Heart right ventricle (tissue), 16 donors: ENCODE measurements around the gene FBXW4. TPM values are rescaled to one million over a fixed set of nuclear protein-coding genes. Genes with fewer than 3 reads are reported as not detected.

Experiments used
- ATAC-seq, 8 donors: fragments of 200-7000 bp; cut with Tn5 transposase; one replicate each; pipeline ENCODE4 v1.9.1; 2020; ENCODE audit warnings: mild to moderate bottlenecking in 8 of 8, moderate library complexity in 8 of 8, moderate number of reproducible peaks in 1 of 8
- DNase-seq, 2 donors: peaks; one replicate each; pipeline ENCODE4 v3.0.0-alpha.2; 2020
- H3K27ac ChIP-seq, 10 donors: fragments of 200-600 bp; sonication (generic) in 2 of 10; one replicate each; pipeline versions ENCODE4 v1.5.0 to v1.8.0; 2020 to 2022; ENCODE audit warnings: mild to moderate bottlenecking in 3 of 10
- H3K27me3 ChIP-seq, 7 donors: fragments of 200-600 bp; one replicate each; pipeline ENCODE4 v1.8.0; 2021 to 2022; ENCODE audit warnings: mild to moderate bottlenecking in 2 of 7
- H3K36me3 ChIP-seq, 9 donors: fragments of 200-600 bp; sonication (generic) in 1 of 9; one replicate each; pipeline versions ENCODE4 v1.5.0 to v1.8.0; 2020 to 2022; ENCODE audit warnings: mild to moderate bottlenecking in 2 of 9
- H3K4me1 ChIP-seq, 9 donors: fragments of 200-600 bp; sonication (generic) in 1 of 9; one replicate each; pipeline versions ENCODE4 v1.5.0 to v1.8.0; 2020 to 2022; ENCODE audit warnings: mild to moderate bottlenecking in 4 of 9
- H3K4me3 ChIP-seq, 10 donors: fragments of 200-600 bp; sonication (generic) in 2 of 10; one replicate each; pipeline versions ENCODE4 v1.5.0 to v1.8.0; 2020 to 2022; ENCODE audit warnings: mild to moderate bottlenecking in 7 of 10, moderate library complexity in 2 of 10
- H3K9me3 ChIP-seq, 11 donors: fragments of 200-600 bp in 10 of 11; sonication (generic) in 2 of 11; one replicate each; pipeline versions ENCODE4 v1.5.0 to v1.8.0; 2013 to 2022; ENCODE audit warnings: mild to moderate bottlenecking in 2 of 11, control low read depth in 1 of 11, moderate library complexity in 1 of 11
- CTCF ChIP-seq, 9 donors: fragments of 200-600 bp; sonication (generic) in 2 of 9; IDR thresholded peaks; one replicate each; pipeline versions ENCODE4 v1.5.0 to v1.8.0; 2021 to 2022; ENCODE audit warnings: antibody characterized with exemption in 9 of 9, mild to moderate bottlenecking in 5 of 9, moderate library complexity in 1 of 9
- WGBS, 2 donors: extraction: QIAGEN DNeasy Blood & Tissue Kit; methylation state at CpG; one replicate each; pipeline ENCODE4 v1.1.7; 2013; ENCODE audit warnings: inconsistent platforms in 1 of 2; 5-methylcytosine and 5-hydroxymethylcytosine counted together
- intact Hi-C, 10 donors: fragments of 100-400 bp; cut with DNase I; formaldehyde crosslinking; loops; one replicate each; pipeline versions ENCODE4 v1.11.1 to v1.14.2; 2022
- polyA plus RNA-seq, 2 donors: library from polyadenylated mRNA; stranded (reverse); fragments of 200-250 nt; gene quantifications; one replicate each; pipeline ENCODE4 v1.2.3, GENCODE V29; 2013
- total RNA-seq, 10 donors: library from RNA; stranded (reverse); fragmentation: NEBNext Ultra II Directional in 3 of 10; extraction: Animal tissue kit (Norgen Biotek cat#: 25700) in 3 of 10; gene quantifications; one replicate each; pipeline versions ENCODE4 v1.2.1 to v1.2.4, GENCODE V29; 2021 to 2023
- donor health status: Arrhythmogenic right ventricular cardiomyopathy.
- donor health status: ischemic (EF 13 %, LVEDD 7.1; RV severe dilation, severe dysfunction).
- donor health status: healthy with polysubstance abuse.
- donor health status: DM: no; HTN: yes; CAD: no.
- donor health status: DM: no; HTN: no; CAD: no.
- donor health status: ischemic (EF 25% LVEDD 6.9; RV normal size, moderate dysfunction).
- donor health status: ischemic (EF 25% LVEDD 5.7; RV mildly dilated, moderate dysfunction).
- donor health status: healthy.
- donor health status: DM: yes; HTN: yes; CAD: no.
- donor health status: Ischemic cardiomyopathy.
- donor health status: ischemic (EF 35%, LVEDD 5.7; RV mildly dilated, moderate dysfunction).
- donor health status: nonischemic (EF 11% LVEDD 7.7; RV severe dilation, severe dysfunction).
- donor health status: DM: yes; HTN: yes; CAD: no.
- donor health status: PGD.
- donor health status: ischemic (EF 29% LVEDD 5.4; RV normal size, mild dysfunction).
- donor health status: nonischemic (EF 23%, LVEDD 6.1; RV moderate dilation, normal function).

Gene FBXW4
- total and polyA plus RNA-seq, 12 donors: 31.8 to 118 (median 92.1) TPM

GRCh38 chr10:101617824-101618568 is 77.0 kb downstream of the FBXW4 start:
- Histone ChIP-seq H3K27me3 (no peaks in the 10 kb centered on the region), H3K36me3 (peaks cover 0 to 87% (median 6%) of the 10 kb centered on the region in 9 donors), H3K4me1 (peaks cover 0 to 10% (median 4%) of the 10 kb centered on the region in 9 donors), H3K4me3 (no peak overlapping the region), H3K9me3 (no peaks in the 10 kb centered on the region), H3K27ac (no peak overlapping the region)
- ATAC-seq (no peak), DNase-seq (no peak)
- WGBS, 2 donors: 89 to 91% methylated on average over 4 of the region's 4 CpGs
- intact Hi-C loops: no loop called here
- TF ChIP-seq CTCF (IDR thresholded peaks at IDR 0.05): no peak

- no peak overlapping the region for H3K27ac ChIP-seq
- H3K9me3 ChIP-seq: no peaks in the 10 kb centered on the region
- 84 to 85% methylated on average over 8 of the region's 8 CpGs for WGBS, 2 donors
- H3K27me3 ChIP-seq: no peaks in the 10 kb centered on the region
- intact Hi-C loops: no loop called here
- ATAC-seq (no peak), DNase-seq (no peak)
- H3K36me3 ChIP-seq: peaks cover 0 to 83% (median 5%) of the 10 kb centered on the region in 9 donors
- TF ChIP-seq CTCF (IDR thresholded peaks at IDR 0.05): no peak
- peaks cover 0 to 10% (median 4%) of the 10 kb centered on the region in 9 donors for H3K4me1 ChIP-seq
- no peak overlapping the region for H3K4me3 ChIP-seq
These were observed 77.7 kb downstream of the FBXW4 start for GRCh38 chr10:101617102-101617823.

GRCh38 chr10:101616415-101617101 is 78.4 kb downstream of the FBXW4 start:
- TF ChIP-seq CTCF (IDR thresholded peaks at IDR 0.05): no peak
- intact Hi-C loops: no loop called here
- no peak overlapping the region for H3K4me3 ChIP-seq
- peaks cover 0 to 83% (median 8%) of the 10 kb centered on the region in 9 donors for H3K36me3 ChIP-seq
- H3K27ac ChIP-seq: no peak overlapping the region
- H3K4me1 ChIP-seq: peaks cover 0 to 10% (median 4%) of the 10 kb centered on the region in 9 donors
- no peaks in the 10 kb centered on the region for H3K27me3 ChIP-seq
- ATAC-seq (peak in 2 of 8 donors; percentile 39 to 58), DNase-seq (peak in 1 of 2 donors; percentile 22)
- H3K9me3 ChIP-seq: no peaks in the 10 kb centered on the region
- 59 to 63% methylated on average over 9 of the region's 9 CpGs for WGBS, 2 donors

- H3K4me3 ChIP-seq: no peak overlapping the region
- WGBS, 2 donors: 95 to 97% methylated on average over 5 of the region's 5 CpGs
- H3K27me3 ChIP-seq: no peaks in the 10 kb centered on the region
- TF ChIP-seq CTCF (IDR thresholded peaks at IDR 0.05): no peak
- no peaks in the 10 kb centered on the region for H3K9me3 ChIP-seq
- intact Hi-C loops: no loop called here
- H3K36me3 ChIP-seq: peaks cover 0 to 83% (median 16%) of the 10 kb centered on the region in 9 donors
- H3K4me1 ChIP-seq: peaks cover 0 to 11% (median 4%) of the 10 kb centered on the region in 9 donors
- ATAC-seq (no peak), DNase-seq (no peak)
- no peak overlapping the region for H3K27ac ChIP-seq
These were observed 79.3 kb downstream of the FBXW4 start for GRCh38 chr10:101615525-101616116.
